PC-9 (cell line): ENCODE measurements around the gene ERBB4.

Source experiments
- CTCF ChIP-seq: fragments of 200-600 bp; sonication (generic); conservative IDR thresholded peaks from 2 replicates; pipeline ENCODE4 v1.6.1; 2017; ENCODE audit warnings: mixed run types, antibody characterized with exemption, mild to moderate bottlenecking, moderate library complexity
- EZH2 ChIP-seq: fragments of 200-600 bp; sonication (generic); IDR thresholded peaks from 2 replicates; pipeline ENCODE4 v1.8.0; 2017; ENCODE audit warnings: antibody characterized with exemption, low read depth

- TF ChIP-seq CTCF: no peak
- no peak for TF ChIP-seq EZH2
These were observed 310.8 kb downstream of the ERBB4 start for GRCh38 chr2:212227755-212228154.
